IMR-90 (cell line): ENCODE measurements around the gene CAMTA1. TPM values are rescaled to one million over a fixed set of nuclear protein-coding genes. Genes with fewer than 3 reads are reported as not detected.

Experiments used
- ATAC-seq: fragments of 200-7000 bp; cut with Tn5 transposase; 2 replicates; pipeline ENCODE4 v1.9.1; 2020; ENCODE audit warnings: low read depth, mild to moderate bottlenecking, moderate library complexity
- BruUV-seq: library from RNA; stranded (reverse); fragments of 400-500 nt; replicated peaks from 2 replicates; lab custom pipeline; 2021; lab: Mats Ljungman, UMichigan
- CTCF ChIA-PET: fragments of 300-600 bp; formaldehyde crosslinking; extraction: SDS; loops from one replicate; lab custom pipeline; 2021; ENCODE audit warnings: antibody characterized with exemption; lab: Yijun Ruan, JAX
- POLR2A ChIA-PET: fragments of 300-600 bp; sonication (Branson Sonifier 250); formaldehyde crosslinking; loops from one replicate; lab custom pipeline; 2022; ENCODE audit warnings: antibody characterized with exemption; ENCODE audit not compliant: unreplicated experiment; lab: Charles Lee
- DNase-seq: peaks from one replicate; pipeline ENCODE4 v3.0.0; 2013
- H2AFZ ChIP-seq: replicated peaks from 2 replicates; pipeline ENCODE3; 2013; ENCODE audit warnings: low read length, mild to moderate bottlenecking; ENCODE audit not compliant: poor library complexity
- H2AK5ac ChIP-seq: 2 replicates; pipeline ENCODE4 v1.6.1; 2013; ENCODE audit warnings: low read depth, low read length, inconsistent platforms
- H2AK9ac ChIP-seq: replicated peaks from 2 replicates; pipeline ENCODE3; 2013; ENCODE audit warnings: mild to moderate bottlenecking, low read depth, low read length, moderate library complexity; ENCODE audit not compliant: poor library complexity
- H2BK120ac ChIP-seq: 2 replicates; pipeline ENCODE4 v1.6.1; 2013; ENCODE audit warnings: low read depth, low read length, inconsistent platforms
- H2BK15ac ChIP-seq: 3 replicates; pipeline ENCODE4 v1.6.1; 2013; ENCODE audit warnings: low read depth, low read length, inconsistent platforms
- H2BK20ac ChIP-seq: 2 replicates; pipeline ENCODE4 v1.6.1; 2013; ENCODE audit warnings: low read depth, mild to moderate bottlenecking, inconsistent platforms, low read length, moderate library complexity
- H2BK5ac ChIP-seq: 2 replicates; pipeline ENCODE4 v1.6.1; 2013; ENCODE audit warnings: mild to moderate bottlenecking, low read depth, low read length, inconsistent platforms; ENCODE audit not compliant: poor library complexity, severe bottlenecking
- H3K14ac ChIP-seq: replicated peaks from 2 replicates; pipeline ENCODE4 v1.6.1; 2013; ENCODE audit warnings: low read depth, low read length, inconsistent platforms
- H3K18ac ChIP-seq: 2 replicates; pipeline ENCODE4 v1.6.1; 2013; ENCODE audit warnings: low read depth, low read length, control low read depth
- H3K23ac ChIP-seq: 2 replicates; pipeline ENCODE4 v1.6.1; 2013; ENCODE audit warnings: low read depth, low read length, inconsistent platforms
- H3K27ac ChIP-seq: 2 replicates; pipeline ENCODE4 v1.5.1; 2013; ENCODE audit warnings: mild to moderate bottlenecking, control low read depth, low read length; ENCODE audit not compliant: insufficient read depth
- H3K27me3 ChIP-seq: 2 replicates; pipeline ENCODE4 v1.6.1; 2013; ENCODE audit warnings: low read length; ENCODE audit not compliant: control insufficient read depth, insufficient read depth
- H3K36me3 ChIP-seq: 2 replicates; pipeline ENCODE4 v1.6.1; 2013; ENCODE audit warnings: low read length, mixed read lengths; ENCODE audit not compliant: control insufficient read depth, insufficient read depth
- H3K4ac ChIP-seq: 2 replicates; pipeline ENCODE4 v1.6.1; 2013; ENCODE audit warnings: low read depth, low read length, inconsistent platforms
- H3K4me1 ChIP-seq: 2 replicates; pipeline ENCODE4 v1.6.1; 2013; ENCODE audit warnings: low read length, mixed read lengths; ENCODE audit not compliant: control insufficient read depth, insufficient read depth
- H3K4me2 ChIP-seq: 2 replicates; pipeline ENCODE4 v1.6.1; 2013; ENCODE audit warnings: low read depth, mild to moderate bottlenecking, control low read depth, low read length, moderate library complexity
- H3K4me3 ChIP-seq: 2 replicates; pipeline ENCODE4 v1.5.1; 2013; ENCODE audit warnings: low read depth, mild to moderate bottlenecking, control low read depth, low read length, moderate library complexity; ENCODE audit not compliant: insufficient read depth
- H3K56ac ChIP-seq: 2 replicates; pipeline ENCODE4 v1.6.1; 2013; ENCODE audit warnings: low read length, inconsistent platforms; ENCODE audit not compliant: insufficient read depth; ENCODE audit errors: extremely low read depth
- H3K79me1 ChIP-seq, 2 experiments: 2 replicates each; pipeline ENCODE4 v1.6.1; 2013; ENCODE audit warnings: low read length in 2 of 2, inconsistent platforms in 1 of 2, low read depth in 1 of 2
- H3K9ac ChIP-seq: 2 replicates; pipeline ENCODE4 v1.6.1; 2013; ENCODE audit warnings: low read depth, low read length, control low read depth
- H3K9me1 ChIP-seq: 2 replicates; pipeline ENCODE4 v1.6.1; 2013; ENCODE audit warnings: low read length, inconsistent platforms; ENCODE audit not compliant: insufficient read depth
- H3K9me3 ChIP-seq: 2 replicates; pipeline ENCODE4 v1.6.1; 2013; ENCODE audit warnings: low read length; ENCODE audit not compliant: control insufficient read depth, insufficient read depth
- H4K20me1 ChIP-seq: 2 replicates; pipeline ENCODE4 v1.6.1; 2013; ENCODE audit warnings: low read length, inconsistent platforms; ENCODE audit not compliant: insufficient read depth
- H4K5ac ChIP-seq: 2 replicates; pipeline ENCODE4 v1.6.1; 2013; ENCODE audit warnings: mild to moderate bottlenecking, low read depth, low read length, control low read depth
- H4K8ac ChIP-seq, 2 experiments: 2 replicates each; pipeline ENCODE4 v1.6.1; 2013; ENCODE audit warnings: low read depth in 2 of 2, low read length in 2 of 2, control low read depth in 1 of 2, inconsistent platforms in 1 of 2
- H4K91ac ChIP-seq: 2 replicates; pipeline ENCODE4 v1.6.1; 2013; ENCODE audit warnings: low read depth, low read length, inconsistent platforms; ENCODE audit not compliant: insufficient read depth
- BHLHE40 ChIP-seq: fragments of 150-350 bp; IDR thresholded peaks from 2 replicates; pipeline ENCODE4 v1.6.1; 2016; ENCODE audit warnings: mild to moderate bottlenecking, low read depth, low read length
- CEBPB ChIP-seq: IDR thresholded peaks from 2 replicates; pipeline ENCODE4 v1.6.1; 2012; ENCODE audit warnings: low read depth, low read length, improper control_type of control experiment
- CHD1 ChIP-seq: IDR thresholded peaks from 2 replicates; pipeline ENCODE4 v1.6.1; 2012; ENCODE audit warnings: low read depth, low read length, improper control_type of control experiment
- FOS ChIP-seq: fragments of 150-350 bp; IDR thresholded peaks from 2 replicates; pipeline ENCODE4 v1.6.1; 2016; ENCODE audit warnings: low read depth, low read length
- MAFK ChIP-seq: IDR thresholded peaks from 2 replicates; pipeline ENCODE4 v1.6.1; 2012; ENCODE audit warnings: low read depth, low read length, improper control_type of control experiment
- MAZ ChIP-seq: IDR thresholded peaks from 2 replicates; pipeline ENCODE4 v1.6.1; 2012; ENCODE audit warnings: low read depth, mild to moderate bottlenecking, low read length, improper control_type of control experiment, moderate library complexity, borderline replicate concordance
- MXI1 ChIP-seq: IDR thresholded peaks from 2 replicates; pipeline ENCODE4 v1.6.1; 2012; ENCODE audit warnings: low read depth, mild to moderate bottlenecking, low read length, moderate library complexity, borderline replicate concordance
- NFE2L2 ChIP-seq: fragments of 150-350 bp; IDR thresholded peaks from 2 replicates; pipeline ENCODE4 v1.6.1; 2016; ENCODE audit warnings: low read depth, mild to moderate bottlenecking, low read length
- POLR2A ChIP-seq: IDR thresholded peaks from 2 replicates; pipeline ENCODE4 v1.6.1; 2012; ENCODE audit warnings: mild to moderate bottlenecking, low read depth, low read length
- RFX5 ChIP-seq: IDR thresholded peaks from 2 replicates; pipeline ENCODE4 v1.8.0; 2012; ENCODE audit warnings: low read depth, mild to moderate bottlenecking, low read length, moderate library complexity
- SMC3 ChIP-seq: fragments of 150-350 bp; IDR thresholded peaks from 2 replicates; pipeline ENCODE4 v1.6.1; 2016; ENCODE audit warnings: low read depth, mild to moderate bottlenecking, antibody characterized with exemption, low read length, moderate library complexity
- WGBS, 2 experiments: methylation state at CpG; one replicate each; pipeline versions ENCODE4 v1.1.5 to v1.1.7; 2013; ENCODE audit warnings: missing lambda C conversion rate in 2 of 2; ENCODE audit not compliant: insufficient read length in 1 of 2; ENCODE audit errors: extremely low coverage in 2 of 2; 5-methylcytosine and 5-hydroxymethylcytosine counted together
- dilution Hi-C: fragments of 300-500 bp; cut with HindIII; formaldehyde crosslinking; loops from one replicate; pipeline ENCODE4 v1.14.3; 2018; ENCODE audit warnings: low sequenced_read_pairs; ENCODE audit not compliant: unreplicated experiment
- in situ Hi-C: fragments of 300-500 bp; cut with MboI; formaldehyde crosslinking; loops from 3 replicates; pipeline ENCODE4 v1.14.3; 2019; ENCODE audit warnings: low sequenced_read_pairs, inconsistent platforms, mixed read lengths
- intact Hi-C: fragments of 100-400 bp; cut with micrococcal nuclease; formaldehyde crosslinking; loops from 2 replicates; pipeline ENCODE4 v1.10.0; 2022
- polyA plus RNA-seq, 3 experiments: library from polyadenylated mRNA; depleted of rRNA; stranded (reverse); fragments of >200 nt; gene quantifications; 2 replicates each; pipeline ENCODE4 v1.2.3, GENCODE V29; 2012; ENCODE audit warnings: low replicate concordance in 1 of 3
- total RNA-seq: library from RNA; depleted of rRNA; stranded (reverse); fragments of >200 nt; gene quantifications from 2 replicates; pipeline ENCODE4 v1.2.3, GENCODE V29; 2012
- TF ChIP-seq, protein P1 (sequence below): fragments of 150-350 bp; IDR thresholded peaks from 2 replicates; pipeline ENCODE4 v1.6.1; 2016; ENCODE audit warnings: low read depth, mild to moderate bottlenecking, low read length, moderate library complexity, borderline replicate concordance
- TF ChIP-seq, protein P2 (sequence below): conservative IDR thresholded peaks from 2 replicates; pipeline ENCODE4 v1.5.1; 2012; ENCODE audit warnings: mild to moderate bottlenecking, low read depth, low read length, improper control_type of control experiment
- TF ChIP-seq, protein P3 (sequence below): fragments of 150-350 bp; IDR thresholded peaks from 2 replicates; pipeline ENCODE4 v1.6.1; 2017; ENCODE audit warnings: mild to moderate bottlenecking, antibody characterized with exemption, low read length, low read depth

Gene CAMTA1
- total and polyA plus RNA-seq, 2 of the 4 experiments (the other 2 are of a cell fraction): 35.5 to 74.3 TPM

GRCh38 chr1:7223334-7224080, 438.3 kb downstream of the CAMTA1 start:
- Histone ChIP-seq H3K36me3 (no peaks in the 10 kb centered on the region), H4K20me1 (no peaks in the 10 kb centered on the region), H3K23ac (peak overlapping the region; percentile 78), H3K9me3 (no peaks in the 10 kb centered on the region; the same call in 1 of the 2 replicates), H2AK9ac (peak overlapping the region; percentile 86), H3K9me1 (peaks cover 25% of the 10 kb centered on the region), H3K27me3 (no peaks in the 10 kb centered on the region), H2BK5ac (peak overlapping the region; percentile 85), H3K14ac (peak overlapping the region; percentile 81), H2AK5ac (peak overlapping the region; percentile 99), H3K4ac (peak overlapping the region; percentile 88), H4K91ac (peak overlapping the region; percentile 84), H2BK15ac (peak overlapping the region; percentile 92), H3K79me1 (no peaks in the 10 kb centered on the region), H3K9ac (no peak overlapping the region), H3K18ac (peak overlapping the region; percentile 78; the same call in 1 of the 2 replicates), H2BK20ac (peak overlapping the region; percentile 98), H4K5ac (peak overlapping the region; percentile 65; the same call in 1 of the 2 replicates), H4K8ac (peak overlapping the region; percentile 72 to 74), H2BK120ac (peak overlapping the region; percentile 97), H3K27ac (peak overlapping the region; percentile 39; the same call in 1 of the 2 replicates), H3K56ac (no peak overlapping the region), H3K4me2 (peak overlapping the region; percentile 34; the same call in 1 of the 2 replicates), H3K4me1 (peaks cover 9% of the 10 kb centered on the region), H3K4me3 (no peak overlapping the region), H2AFZ (peak overlapping the region; percentile 58)
- no TSS peak for BruUV-seq
- peak; percentile 97 for DNase-seq
- ChIA-PET CTCF (no interaction called here), POLR2A (no interaction called here)
- WGBS, 2 experiments: 100% methylated on average over 1 to 2 of the region's 9 CpGs
- dilution Hi-C loops (no loop called here), in situ Hi-C loops (loop anchor here (10.0 to 25.0 kb wide), 2 partner anchors 429 to 511 kb away; partner anchors contain the start of gene DNAJC11), intact Hi-C loops (loop anchor here (5.0 kb wide), 1 partner anchor 74 kb away; no protein-coding TSS in a partner anchor)
- ATAC-seq: peak; percentile 89
- TF ChIP-seq NFE2L2 (peak; percentile 77), POLR2A (no peak), CHD1 (no peak), FOS (peak; percentile 75), BHLHE40 (peak; percentile 95), SMC3 (no peak), MXI1 (peak; percentile 88), RFX5 (no peak), CEBPB (peak; percentile 70), MAFK (peak; percentile 26; the same call in 1 of the 2 replicates), MAZ (no peak)
- TF ChIP-seq, protein P1, sequence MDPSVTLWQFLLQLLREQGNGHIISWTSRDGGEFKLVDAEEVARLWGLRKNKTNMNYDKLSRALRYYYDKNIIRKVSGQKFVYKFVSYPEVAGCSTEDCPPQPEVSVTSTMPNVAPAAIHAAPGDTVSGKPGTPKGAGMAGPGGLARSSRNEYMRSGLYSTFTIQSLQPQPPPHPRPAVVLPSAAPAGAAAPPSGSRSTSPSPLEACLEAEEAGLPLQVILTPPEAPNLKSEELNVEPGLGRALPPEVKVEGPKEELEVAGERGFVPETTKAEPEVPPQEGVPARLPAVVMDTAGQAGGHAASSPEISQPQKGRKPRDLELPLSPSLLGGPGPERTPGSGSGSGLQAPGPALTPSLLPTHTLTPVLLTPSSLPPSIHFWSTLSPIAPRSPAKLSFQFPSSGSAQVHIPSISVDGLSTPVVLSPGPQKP: no peak
- TF ChIP-seq, protein P2, sequence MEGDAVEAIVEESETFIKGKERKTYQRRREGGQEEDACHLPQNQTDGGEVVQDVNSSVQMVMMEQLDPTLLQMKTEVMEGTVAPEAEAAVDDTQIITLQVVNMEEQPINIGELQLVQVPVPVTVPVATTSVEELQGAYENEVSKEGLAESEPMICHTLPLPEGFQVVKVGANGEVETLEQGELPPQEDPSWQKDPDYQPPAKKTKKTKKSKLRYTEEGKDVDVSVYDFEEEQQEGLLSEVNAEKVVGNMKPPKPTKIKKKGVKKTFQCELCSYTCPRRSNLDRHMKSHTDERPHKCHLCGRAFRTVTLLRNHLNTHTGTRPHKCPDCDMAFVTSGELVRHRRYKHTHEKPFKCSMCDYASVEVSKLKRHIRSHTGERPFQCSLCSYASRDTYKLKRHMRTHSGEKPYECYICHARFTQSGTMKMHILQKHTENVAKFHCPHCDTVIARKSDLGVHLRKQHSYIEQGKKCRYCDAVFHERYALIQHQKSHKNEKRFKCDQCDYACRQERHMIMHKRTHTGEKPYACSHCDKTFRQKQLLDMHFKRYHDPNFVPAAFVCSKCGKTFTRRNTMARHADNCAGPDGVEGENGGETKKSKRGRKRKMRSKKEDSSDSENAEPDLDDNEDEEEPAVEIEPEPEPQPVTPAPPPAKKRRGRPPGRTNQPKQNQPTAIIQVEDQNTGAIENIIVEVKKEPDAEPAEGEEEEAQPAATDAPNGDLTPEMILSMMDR: no peak
- TF ChIP-seq, protein P3, sequence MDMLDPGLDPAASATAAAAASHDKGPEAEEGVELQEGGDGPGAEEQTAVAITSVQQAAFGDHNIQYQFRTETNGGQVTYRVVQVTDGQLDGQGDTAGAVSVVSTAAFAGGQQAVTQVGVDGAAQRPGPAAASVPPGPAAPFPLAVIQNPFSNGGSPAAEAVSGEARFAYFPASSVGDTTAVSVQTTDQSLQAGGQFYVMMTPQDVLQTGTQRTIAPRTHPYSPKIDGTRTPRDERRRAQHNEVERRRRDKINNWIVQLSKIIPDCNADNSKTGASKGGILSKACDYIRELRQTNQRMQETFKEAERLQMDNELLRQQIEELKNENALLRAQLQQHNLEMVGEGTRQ: peak; percentile 44
